GM21723 (cell line): Measurements from ENCODE around the gene KRT83.
"Not testable (repeated sequence)": the region's sequence is repeated elsewhere in the genome, so short reads cannot be mapped to it uniquely, and the experiment has no call there.

Source experiments
- ATAC-seq: cut with Tn5 transposase; IDR thresholded peaks from one replicate; pipeline ENCODE4 v1.9.1; 2021; ENCODE audit warnings: mild to moderate bottlenecking, moderate library complexity; ENCODE audit not compliant: unreplicated experiment

The KRT83 gene

GRCh38 chr12:52311285-52311648 is 9.9 kb downstream of the KRT83 start:
- no peak for ATAC-seq

- no peak for ATAC-seq
These were observed 10.4 kb downstream of the KRT83 start for GRCh38 chr12:52310622-52311284.

DNA sequence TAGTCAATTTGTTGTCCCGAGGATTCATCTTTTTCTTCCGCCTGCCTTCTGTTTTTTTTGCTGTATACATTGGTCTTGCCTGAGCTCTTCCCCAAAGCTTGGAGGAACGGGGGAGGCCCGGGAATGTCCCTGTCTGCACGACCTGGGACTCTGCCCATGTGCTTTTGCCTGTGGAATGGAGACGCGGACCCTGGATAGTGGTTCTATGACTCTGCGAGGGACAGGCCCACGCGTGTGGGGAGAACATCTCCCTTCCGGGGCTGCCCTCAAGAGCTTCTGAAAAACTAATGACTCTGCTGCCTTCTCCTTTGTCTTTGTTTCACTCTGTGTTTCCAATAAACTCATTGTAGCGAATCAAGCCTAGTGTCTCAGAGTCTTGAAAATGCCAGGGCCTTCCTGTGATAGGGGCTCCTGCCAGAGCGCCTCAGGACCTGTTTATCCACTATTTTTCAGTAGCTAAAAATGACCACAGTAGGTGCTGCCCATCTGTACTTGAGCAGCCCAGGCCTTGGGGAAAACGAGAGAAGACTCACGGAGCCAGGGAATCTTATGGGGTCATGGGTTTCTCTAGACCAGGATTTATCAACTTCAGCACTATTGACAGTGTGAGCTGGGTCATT is 12.3 kb downstream of the KRT83 start:
- no peak for ATAC-seq

- ATAC-seq: no peak
These were observed 13.1 kb downstream of the KRT83 start for GRCh38 chr12:52307836-52308805.

DNA sequence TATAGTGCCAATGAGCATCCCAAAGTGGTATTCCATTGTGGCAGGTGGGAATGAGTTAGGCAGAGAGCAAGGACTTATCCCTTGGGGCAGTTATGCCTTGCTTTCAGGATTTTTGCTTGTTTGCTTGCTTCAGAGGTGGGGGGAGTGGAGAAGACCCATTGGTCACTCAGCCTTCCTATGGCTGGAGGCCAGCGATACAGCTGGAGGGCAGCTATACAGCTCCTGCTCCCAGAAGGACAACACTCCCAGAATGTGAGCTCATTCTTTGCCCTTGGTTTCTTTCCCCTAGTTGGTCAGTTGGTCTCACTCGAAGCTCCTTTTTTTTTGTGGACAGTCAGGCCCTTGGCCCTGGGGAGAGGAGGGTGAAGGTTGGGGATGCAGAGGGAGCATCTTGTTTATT is 14.5 kb downstream of the KRT83 start:
- no peak for ATAC-seq

GRCh38 chr12:52305921-52306705 is 15.1 kb downstream of the KRT83 start:
- ATAC-seq: no peak

- ATAC-seq: peak; percentile 87
These were observed 16.2 kb downstream of the KRT83 start for GRCh38 chr12:52304941-52305411.

GRCh38 chr12:52302242-52302914 is 18.8 kb downstream of the KRT83 start:
- ATAC-seq: not testable (repeated sequence)

- not testable (repeated sequence) for ATAC-seq
These were observed 19.5 kb downstream of the KRT83 start for GRCh38 chr12:52301721-52302120.

GRCh38 chr12:52300796-52301691 is 20.2 kb downstream of the KRT83 start:
- ATAC-seq: no peak

DNA sequence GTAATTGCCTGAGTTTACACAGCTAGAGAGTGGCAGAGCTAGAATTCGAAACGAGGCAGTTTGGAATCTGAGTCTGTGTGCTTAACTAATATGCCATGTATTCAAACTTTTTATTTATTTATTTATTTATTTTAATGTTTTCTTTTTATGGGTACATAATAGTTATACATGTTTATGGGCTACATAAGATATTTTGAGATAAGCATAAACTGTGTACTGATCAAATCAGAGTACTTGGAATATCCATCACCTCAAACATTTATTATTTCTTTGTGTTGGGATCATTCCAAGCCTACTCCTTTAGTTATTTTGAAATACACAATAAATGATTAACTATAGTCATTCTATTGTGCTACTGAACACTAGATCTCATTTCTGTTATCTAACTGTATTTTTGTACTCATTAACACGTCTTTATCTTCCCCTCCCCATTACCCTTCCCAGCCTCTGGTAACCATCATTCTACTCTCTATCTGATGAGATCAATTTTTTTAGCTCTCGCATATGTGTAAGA is 22.5 kb downstream of the KRT83 start:
- no peak for ATAC-seq

- no peak for ATAC-seq
These were observed 24.5 kb downstream of the KRT83 start for GRCh38 chr12:52296572-52297215.

- ATAC-seq: no peak
These were observed 25.5 kb downstream of the KRT83 start for GRCh38 chr12:52295663-52296062.

DNA sequence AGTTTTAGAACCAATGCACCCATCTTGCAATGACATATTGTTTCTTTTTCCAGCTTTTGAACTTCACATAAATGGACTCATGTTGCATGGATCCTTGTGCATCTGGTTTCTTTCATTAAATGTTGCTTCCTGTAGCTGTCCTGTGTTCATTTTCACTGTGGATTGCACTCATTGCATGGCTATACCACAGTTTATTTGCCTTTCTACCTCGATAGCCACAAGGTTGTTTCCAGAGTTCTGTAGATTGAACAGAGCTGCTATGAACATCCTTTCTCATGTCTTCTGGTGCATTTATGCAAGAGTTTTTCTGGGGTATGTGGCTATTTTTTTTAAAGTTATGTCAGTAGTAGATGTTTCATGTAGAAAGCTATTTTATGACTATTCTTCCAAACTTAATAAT is 26.4 kb downstream of the KRT83 start:
- no peak for ATAC-seq

- no peak for ATAC-seq
These were observed 27.3 kb downstream of the KRT83 start for GRCh38 chr12:52293926-52294325.

DNA sequence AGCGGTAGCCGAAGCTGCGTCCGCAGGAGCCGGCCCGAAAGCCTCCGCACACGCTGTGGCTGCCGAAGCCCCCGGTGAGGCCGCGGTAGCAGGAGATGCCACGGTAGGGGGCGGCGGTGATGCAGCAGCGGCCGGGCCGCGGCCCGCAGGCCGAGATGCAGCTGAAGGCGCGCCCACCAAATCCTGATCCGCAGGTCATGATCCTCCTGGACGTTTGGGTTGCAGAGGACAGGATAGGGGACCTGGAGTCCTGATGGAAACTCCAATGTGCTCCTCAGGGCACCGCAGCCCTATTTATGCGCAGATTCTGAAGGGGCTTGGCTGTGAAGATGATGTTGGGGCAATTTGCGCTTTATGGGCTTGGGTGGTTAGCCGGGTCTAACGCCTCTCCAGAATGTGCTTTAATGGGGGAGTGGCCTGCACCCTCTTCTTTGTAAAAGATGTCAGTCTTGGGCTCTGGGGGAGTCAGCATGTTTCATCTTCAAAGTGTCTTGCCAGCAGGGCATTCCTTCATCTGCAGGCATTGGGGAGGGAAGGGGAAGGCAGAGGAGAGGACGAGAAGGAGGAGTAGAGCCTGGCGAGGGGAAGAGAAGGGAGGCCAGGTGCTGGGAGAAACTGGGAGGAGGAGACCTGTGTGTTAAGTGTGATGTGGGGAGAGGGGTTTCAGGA is 29.8 kb downstream of the KRT83 start, which contains the start of gene KRT81:
Gene KRT81, minus strand, starts transcription at position 268 of the 669 bp plus-strand sequence. Its CDS starts 69 bp downstream, at position 199.
- no peak for ATAC-seq

GRCh38 chr12:52290483-52291134 is 30.6 kb downstream of the KRT83 start:
- not testable (repeated sequence) for ATAC-seq
